SK-N-SH treated with all-trans-retinoic acid at 6 μM for 48 hours (cell line): Measurements from ENCODE around the gene PHACTR3.

Experiments
- ESRRG ChIP-seq: fragments of 250-450 bp; sonication (Bioruptor Pico); IDR thresholded peaks from 2 replicates; pipeline ENCODE4 v1.6.1; 2021; ENCODE audit warnings: mild to moderate bottlenecking
- ZNF565 ChIP-seq: fragments of 450-650 bp; formaldehyde crosslinking; conservative IDR thresholded peaks from 2 replicates; pipeline ENCODE4 v1.5.0; 2020; ENCODE audit warnings: low read depth, mild to moderate bottlenecking, moderate library complexity
- TF ChIP-seq, protein P1 (sequence below): fragments of 250-450 bp; sonication (Bioruptor Pico); IDR thresholded peaks from 2 replicates; pipeline ENCODE4 v1.8.0; 2020; ENCODE audit warnings: mild to moderate bottlenecking, moderate library complexity, borderline replicate concordance

DNA sequence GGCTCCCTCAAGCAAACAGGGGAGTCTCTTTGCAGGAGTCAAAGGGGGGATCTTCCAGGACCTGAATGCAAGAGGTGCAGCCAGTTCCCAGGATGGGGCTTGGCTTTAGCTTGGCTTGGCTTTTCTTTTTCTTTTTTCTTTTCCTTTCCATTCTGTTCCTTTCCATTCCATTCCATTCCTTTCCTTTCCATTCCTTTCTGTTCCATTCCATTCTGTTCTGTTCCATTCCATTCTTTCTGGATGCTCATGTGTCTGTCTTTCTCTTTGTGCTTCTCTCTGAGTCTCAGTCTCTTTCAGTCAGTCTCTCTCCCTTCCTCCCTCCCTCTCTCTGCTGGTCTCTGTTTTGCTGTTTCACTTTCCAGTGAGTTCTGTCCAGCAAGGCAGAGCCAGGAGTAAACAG is 163.3 kb downstream of the PHACTR3 start:
- TF ChIP-seq ZNF565 (CRISPR knock-in tag) = no peak
- no peak for TF ChIP-seq ESRRG (CRISPR knock-in tag)
- TF ChIP-seq, protein P1, sequence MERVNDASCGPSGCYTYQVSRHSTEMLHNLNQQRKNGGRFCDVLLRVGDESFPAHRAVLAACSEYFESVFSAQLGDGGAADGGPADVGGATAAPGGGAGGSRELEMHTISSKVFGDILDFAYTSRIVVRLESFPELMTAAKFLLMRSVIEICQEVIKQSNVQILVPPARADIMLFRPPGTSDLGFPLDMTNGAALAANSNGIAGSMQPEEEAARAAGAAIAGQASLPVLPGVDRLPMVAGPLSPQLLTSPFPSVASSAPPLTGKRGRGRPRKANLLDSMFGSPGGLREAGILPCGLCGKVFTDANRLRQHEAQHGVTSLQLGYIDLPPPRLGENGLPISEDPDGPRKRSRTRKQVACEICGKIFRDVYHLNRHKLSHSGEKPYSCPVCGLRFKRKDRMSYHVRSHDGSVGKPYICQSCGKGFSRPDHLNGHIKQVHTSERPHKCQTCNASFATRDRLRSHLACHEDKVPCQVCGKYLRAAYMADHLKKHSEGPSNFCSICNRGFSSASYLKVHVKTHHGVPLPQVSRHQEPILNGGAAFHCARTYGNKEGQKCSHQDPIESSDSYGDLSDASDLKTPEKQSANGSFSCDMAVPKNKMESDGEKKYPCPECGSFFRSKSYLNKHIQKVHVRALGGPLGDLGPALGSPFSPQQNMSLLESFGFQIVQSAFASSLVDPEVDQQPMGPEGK (CRISPR knock-in tag) = no peak
